HG03108 (cell line): ENCODE measurements around the gene ZNF143.
"Not testable (repeated sequence)": the region's sequence is repeated elsewhere in the genome, so short reads cannot be mapped to it uniquely, and the experiment has no call there.

ENCODE experiments used
- ATAC-seq: cut with Tn5 transposase; IDR thresholded peaks from one replicate; pipeline ENCODE4 v1.9.1; 2021; ENCODE audit warnings: moderate library complexity; ENCODE audit not compliant: unreplicated experiment

The ZNF143 gene

GRCh38 chr11:9460322-9461062 lies at the start of gene ZNF143:
ZNF143 (plus strand) TSS chr11:9461012; CDS start chr11:9471309, 10,297 bp downstream.
- ATAC-seq: peak; percentile 86

- no peak for ATAC-seq
These were observed 32.1 kb upstream of the ZNF143 start for GRCh38 chr11:9428706-9429105.

- ATAC-seq: no peak
These were observed 22.2 kb upstream of the ZNF143 start for GRCh38 chr11:9438611-9439010.

- no peak for ATAC-seq
These were observed 14.6 kb upstream of the ZNF143 start for GRCh38 chr11:9446230-9446629.

DNA sequence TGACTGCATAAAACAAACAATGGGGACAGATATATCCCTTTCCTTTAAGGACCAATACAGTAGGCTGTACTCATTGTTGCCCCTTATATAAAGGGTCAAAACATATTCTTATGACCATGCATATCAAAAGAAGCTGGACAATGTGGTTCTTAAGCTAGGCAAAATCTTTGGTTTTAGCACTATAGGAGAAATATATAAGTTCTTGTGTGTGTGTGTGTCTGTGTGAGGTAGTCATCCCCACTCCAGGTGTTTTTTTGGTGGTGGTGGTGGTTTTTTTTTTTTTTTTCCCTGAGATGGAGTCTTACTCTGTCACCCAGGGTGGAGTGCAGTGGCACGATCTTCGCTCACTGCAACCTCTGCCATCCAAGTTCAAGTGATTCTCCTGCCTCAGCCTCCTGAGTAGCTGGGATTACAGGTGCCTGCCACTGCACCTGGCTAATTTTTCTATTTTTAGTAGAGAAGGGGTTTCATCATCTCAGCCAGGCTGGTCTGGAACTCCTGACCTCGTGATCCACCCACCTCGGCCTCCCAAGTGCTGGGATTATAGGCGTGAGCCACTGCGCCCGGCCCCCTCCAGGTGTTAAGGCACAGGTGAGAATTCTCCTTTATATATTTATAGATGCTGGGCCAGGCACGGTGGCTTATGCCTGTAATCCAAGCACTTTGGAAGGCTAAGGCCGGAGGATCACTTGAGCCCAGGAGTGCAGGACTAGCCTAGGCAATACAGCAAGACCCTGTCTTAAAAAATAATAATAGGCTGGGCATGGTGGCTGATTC lies 12.0 kb upstream of the ZNF143 start:
- ATAC-seq: no peak

- ATAC-seq: not testable (repeated sequence)
These were observed 8.8 kb upstream of the ZNF143 start for GRCh38 chr11:9452023-9452422.

DNA sequence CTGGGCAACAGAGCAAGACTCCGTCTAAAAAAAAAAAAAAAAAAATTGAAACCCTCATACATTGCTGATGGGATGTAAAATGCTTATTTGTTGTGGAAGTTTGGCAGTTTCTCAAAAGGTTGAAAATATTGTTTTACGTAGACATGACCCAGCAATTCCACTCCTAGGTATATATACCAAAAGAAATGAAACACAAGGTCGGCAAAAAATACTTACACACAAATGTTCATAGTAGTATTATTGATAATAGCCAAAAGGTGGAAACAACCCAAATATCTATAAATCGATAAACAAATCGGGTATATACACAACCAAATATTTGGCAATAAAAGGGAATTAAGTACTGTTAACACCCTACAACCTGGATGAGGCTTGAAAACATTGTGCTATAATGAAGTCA lies 5.1 kb upstream of the ZNF143 start:
- ATAC-seq: no peak

DNA sequence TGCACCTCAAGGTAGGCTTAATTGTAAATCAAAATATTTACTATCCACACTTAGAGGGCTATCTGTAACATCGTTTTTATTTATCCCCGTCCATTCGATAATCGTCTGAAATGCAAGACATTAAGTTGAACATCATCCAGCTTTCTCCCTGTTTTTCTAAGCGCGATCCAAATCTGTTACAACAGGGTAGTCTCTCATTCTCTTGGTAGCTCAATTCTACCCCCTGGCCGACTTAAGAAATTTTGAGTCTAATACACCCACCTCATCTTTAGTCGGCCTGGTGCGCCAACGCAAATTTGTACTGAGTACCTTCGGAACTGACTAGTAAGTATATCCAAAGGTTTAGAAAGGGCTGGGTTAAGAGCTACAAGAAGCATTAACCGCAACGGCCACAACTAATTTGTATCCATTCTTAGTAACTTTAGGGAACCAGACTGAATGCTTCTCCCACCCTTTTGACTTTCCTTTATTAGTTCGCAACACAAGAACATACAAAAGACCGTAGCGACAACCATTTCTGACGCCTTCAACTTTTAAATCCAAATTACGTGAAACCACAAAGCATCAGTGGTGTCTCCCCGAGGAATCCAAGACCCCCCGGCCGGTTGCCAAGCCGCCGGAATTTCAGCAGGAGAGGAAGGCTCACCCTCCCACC lies 1.0 kb upstream of the ZNF143 start:
- no peak for ATAC-seq

GRCh38 chr11:9461063-9461759 lies 399 bp downstream of the ZNF143 start:
- peak; percentile 49 for ATAC-seq

- ATAC-seq: no peak
These were observed 935 bp downstream of the ZNF143 start for GRCh38 chr11:9461760-9462134.

GRCh38 chr11:9462172-9462799 lies 1.5 kb downstream of the ZNF143 start:
- no peak for ATAC-seq

DNA sequence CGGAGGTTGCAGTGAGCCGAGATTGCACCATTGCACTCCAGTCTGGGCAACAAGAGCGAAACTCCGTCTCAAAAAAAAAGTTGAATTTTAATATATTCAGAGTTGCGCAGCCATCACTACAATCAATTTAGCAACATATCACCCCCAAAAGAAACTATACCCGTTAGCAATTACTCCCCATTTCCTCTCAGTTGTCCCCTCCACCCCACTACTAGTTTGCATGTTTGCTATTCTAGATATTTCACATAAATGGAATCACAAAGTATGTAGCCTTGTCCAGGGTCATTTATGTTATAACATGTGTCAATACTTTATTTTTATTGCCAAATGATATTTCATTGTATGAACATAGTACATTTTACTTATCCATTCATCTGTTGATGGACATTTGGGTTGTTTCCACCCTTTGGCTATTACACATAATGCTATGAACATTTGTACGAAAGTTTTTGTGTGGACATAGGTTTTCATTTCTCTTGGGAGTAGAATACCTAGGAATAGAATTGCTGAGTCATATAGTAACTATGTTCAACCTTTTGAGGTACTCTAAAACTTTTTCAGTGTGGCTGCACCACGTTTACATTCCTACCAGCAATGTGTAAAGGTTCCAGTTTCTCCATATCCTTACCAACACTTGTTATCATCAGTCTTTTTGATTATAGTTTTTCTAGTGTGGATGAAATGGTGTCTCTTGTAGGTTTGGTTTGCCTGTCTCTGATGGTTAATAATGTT lies 2.2 kb downstream of the ZNF143 start:
- ATAC-seq: no peak

GRCh38 chr11:9470765-9471164 lies 10.0 kb downstream of the ZNF143 start:
- ATAC-seq: no peak

- ATAC-seq: no peak
These were observed 12.6 kb downstream of the ZNF143 start for GRCh38 chr11:9473408-9473807.

GRCh38 chr11:9479899-9480298 lies 19.1 kb downstream of the ZNF143 start:
- no peak for ATAC-seq

DNA sequence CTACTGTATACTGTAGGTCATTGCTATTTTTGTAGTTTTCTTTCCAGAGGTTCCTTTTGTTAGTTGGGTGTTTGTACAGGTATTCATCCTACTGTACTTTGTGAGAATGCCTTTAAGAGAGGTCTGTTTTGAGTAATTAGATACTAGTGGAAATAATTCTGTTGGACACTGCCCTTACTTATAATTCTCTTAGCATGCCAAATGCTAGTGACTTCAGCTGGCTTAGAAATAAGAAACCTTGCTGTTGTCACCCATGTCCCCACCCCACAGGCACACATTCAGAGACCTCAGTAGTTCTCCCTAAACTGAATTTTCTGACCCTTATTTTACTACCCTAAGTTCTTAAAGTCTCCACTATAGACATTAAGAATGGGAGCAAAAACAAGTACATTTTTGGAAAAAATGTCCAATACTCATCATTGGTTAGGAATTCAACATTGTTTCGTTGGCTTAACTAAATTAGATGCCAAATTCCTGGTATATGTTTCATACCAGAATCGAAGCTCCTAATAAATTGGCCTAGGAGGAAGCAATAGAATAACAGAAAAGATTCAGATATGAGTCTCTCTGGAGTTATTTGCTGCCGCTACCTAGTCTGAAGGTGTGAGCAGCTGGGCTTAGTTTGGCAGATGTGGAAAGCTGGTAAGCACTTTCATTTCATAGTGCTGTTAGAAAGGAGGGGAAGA lies 28.4 kb downstream of the ZNF143 start:
- ATAC-seq: no peak

DNA sequence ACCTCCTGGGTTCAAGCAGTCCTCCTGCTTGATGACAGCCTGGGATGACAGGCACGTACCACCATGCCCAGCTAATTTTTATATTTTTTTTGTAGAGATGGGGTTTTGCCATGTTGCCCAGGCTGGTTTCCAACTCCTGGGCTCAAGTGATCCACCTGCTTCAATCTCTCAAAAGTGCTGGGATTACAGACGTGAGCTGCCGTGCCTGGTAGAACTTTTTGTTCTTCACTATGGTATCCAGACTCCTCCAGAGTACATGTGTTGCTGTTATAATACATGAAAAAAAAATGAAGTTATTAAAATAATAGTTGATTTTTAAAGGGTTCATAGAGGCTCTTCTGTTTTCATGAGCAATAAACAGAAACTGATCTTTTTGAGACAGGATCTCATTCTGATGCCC lies 29.6 kb downstream of the ZNF143 start:
- ATAC-seq: no peak

GRCh38 chr11:9493492-9493891 lies 32.7 kb downstream of the ZNF143 start:
- no peak for ATAC-seq

DNA sequence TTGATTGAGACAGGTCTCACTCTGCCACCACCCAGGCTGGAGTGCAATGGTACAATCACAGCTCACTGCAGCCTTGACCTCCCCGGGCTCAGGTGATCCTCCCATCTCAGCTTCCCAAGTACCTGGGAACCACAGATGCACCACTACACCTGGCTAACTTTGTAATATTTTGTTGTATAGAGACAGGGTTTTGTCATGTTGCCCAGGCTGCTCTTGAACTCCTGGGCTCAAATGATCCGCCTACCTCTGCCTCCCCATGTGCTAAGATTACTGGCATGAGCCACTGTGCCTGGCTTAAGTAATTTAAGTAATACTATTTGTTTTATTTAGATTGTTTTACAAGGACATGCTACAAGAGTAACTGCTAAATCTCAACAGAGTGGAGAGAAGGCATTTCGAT lies 33.5 kb downstream of the ZNF143 start:
- no peak for ATAC-seq
